ENCODE results near the gene HSPB7.

DNA sequence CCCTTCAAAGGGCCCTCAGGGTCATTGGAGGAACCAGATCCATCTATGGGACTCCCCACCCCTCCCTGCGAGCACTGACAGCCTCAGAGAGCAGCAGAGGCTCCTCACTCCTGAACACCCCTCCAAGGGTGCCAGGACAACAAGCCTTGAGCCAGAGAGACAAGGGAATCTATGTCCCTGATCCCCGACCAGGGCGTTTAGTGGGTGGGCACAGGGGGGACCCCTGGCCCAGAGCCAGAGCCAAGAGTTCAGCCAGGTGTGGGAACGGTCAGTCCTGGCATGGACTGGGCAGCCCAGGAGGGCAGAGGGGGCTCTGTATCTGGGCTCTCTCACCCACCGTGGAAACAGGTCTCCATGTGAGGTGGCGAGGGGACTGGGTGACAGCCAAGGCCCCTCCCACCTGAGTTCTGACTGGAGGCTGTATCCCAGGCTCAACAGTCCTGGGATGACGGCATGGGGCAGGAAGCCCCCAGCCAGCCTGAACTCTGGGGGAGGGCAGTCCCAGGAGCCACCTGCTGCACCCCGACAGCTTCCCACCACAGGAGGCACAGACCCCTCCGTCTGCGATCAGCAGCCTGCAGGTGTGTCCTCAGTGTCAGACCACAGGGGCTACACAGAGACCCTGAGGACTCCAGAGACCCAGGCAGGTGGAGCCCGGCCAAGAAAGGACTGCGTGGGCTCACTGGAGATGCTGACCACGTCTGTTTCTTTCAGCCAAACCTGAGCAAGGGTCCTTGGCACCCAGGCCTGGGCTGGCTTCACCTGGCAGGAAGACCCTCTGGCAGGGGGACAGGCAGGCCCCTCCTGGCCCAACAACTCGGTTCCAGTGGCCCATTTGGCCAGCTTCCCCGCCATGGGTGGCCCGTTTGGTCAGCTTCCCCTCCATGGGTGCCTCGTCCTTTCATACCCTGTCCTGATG, 25.0 kb downstream of the HSPB7 start:
- TF ChIP-seq, protein P1, sequence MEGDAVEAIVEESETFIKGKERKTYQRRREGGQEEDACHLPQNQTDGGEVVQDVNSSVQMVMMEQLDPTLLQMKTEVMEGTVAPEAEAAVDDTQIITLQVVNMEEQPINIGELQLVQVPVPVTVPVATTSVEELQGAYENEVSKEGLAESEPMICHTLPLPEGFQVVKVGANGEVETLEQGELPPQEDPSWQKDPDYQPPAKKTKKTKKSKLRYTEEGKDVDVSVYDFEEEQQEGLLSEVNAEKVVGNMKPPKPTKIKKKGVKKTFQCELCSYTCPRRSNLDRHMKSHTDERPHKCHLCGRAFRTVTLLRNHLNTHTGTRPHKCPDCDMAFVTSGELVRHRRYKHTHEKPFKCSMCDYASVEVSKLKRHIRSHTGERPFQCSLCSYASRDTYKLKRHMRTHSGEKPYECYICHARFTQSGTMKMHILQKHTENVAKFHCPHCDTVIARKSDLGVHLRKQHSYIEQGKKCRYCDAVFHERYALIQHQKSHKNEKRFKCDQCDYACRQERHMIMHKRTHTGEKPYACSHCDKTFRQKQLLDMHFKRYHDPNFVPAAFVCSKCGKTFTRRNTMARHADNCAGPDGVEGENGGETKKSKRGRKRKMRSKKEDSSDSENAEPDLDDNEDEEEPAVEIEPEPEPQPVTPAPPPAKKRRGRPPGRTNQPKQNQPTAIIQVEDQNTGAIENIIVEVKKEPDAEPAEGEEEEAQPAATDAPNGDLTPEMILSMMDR (conservative IDR thresholded peaks at IDR 0.05; ENCODE audit: low read depth in 2 of 2) = no peak
- no peak for TF ChIP-seq POLR2AphosphoS5 (IDR thresholded peaks at IDR 0.05; ENCODE audit: low read depth)
- TF ChIP-seq EZH2 (IDR thresholded peaks at IDR 0.05; ENCODE audit: low read depth, unreplicated experiment) = no peak
- TF ChIP-seq CREB1 (CRISPR knock-in tag; IDR thresholded peaks at IDR 0.05; ENCODE audit: low read depth) = no peak
- TF ChIP-seq ZNF331 (CRISPR knock-in tag; IDR thresholded peaks at IDR 0.05; ENCODE audit: low read depth) = no peak
- no peak for TF ChIP-seq JUNB (IDR thresholded peaks at IDR 0.05; ENCODE audit: unreplicated experiment)
- TF ChIP-seq, protein P2, sequence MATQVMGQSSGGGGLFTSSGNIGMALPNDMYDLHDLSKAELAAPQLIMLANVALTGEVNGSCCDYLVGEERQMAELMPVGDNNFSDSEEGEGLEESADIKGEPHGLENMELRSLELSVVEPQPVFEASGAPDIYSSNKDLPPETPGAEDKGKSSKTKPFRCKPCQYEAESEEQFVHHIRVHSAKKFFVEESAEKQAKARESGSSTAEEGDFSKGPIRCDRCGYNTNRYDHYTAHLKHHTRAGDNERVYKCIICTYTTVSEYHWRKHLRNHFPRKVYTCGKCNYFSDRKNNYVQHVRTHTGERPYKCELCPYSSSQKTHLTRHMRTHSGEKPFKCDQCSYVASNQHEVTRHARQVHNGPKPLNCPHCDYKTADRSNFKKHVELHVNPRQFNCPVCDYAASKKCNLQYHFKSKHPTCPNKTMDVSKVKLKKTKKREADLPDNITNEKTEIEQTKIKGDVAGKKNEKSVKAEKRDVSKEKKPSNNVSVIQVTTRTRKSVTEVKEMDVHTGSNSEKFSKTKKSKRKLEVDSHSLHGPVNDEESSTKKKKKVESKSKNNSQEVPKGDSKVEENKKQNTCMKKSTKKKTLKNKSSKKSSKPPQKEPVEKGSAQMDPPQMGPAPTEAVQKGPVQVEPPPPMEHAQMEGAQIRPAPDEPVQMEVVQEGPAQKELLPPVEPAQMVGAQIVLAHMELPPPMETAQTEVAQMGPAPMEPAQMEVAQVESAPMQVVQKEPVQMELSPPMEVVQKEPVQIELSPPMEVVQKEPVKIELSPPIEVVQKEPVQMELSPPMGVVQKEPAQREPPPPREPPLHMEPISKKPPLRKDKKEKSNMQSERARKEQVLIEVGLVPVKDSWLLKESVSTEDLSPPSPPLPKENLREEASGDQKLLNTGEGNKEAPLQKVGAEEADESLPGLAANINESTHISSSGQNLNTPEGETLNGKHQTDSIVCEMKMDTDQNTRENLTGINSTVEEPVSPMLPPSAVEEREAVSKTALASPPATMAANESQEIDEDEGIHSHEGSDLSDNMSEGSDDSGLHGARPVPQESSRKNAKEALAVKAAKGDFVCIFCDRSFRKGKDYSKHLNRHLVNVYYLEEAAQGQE (IDR thresholded peaks at IDR 0.05; ENCODE audit: unreplicated experiment) = no peak
- TF ChIP-seq EZH2phosphoT487 (IDR thresholded peaks at IDR 0.05; ENCODE audit: unreplicated experiment) = no peak
- no peak for TF ChIP-seq STAT1 (IDR thresholded peaks at IDR 0.05; ENCODE audit: unreplicated experiment)
